Parathyroid adenoma (tissue), 2 donors: ENCODE measurements around the gene HMGN1.

Experiments used
- H2AFZ ChIP-seq: fragments of 300-600 bp; sonication (generic); one replicate; pipeline ENCODE4 v1.7.0; 2017; ENCODE audit warnings: antibody characterized with exemption, mild to moderate bottlenecking
- H3K27ac ChIP-seq: fragments of 300-600 bp; sonication (generic); one replicate; pipeline ENCODE4 v1.7.0; 2017
- H3K27me3 ChIP-seq: fragments of 300-600 bp; sonication (generic); one replicate; pipeline ENCODE4 v1.7.0; 2017; ENCODE audit warnings: low read length; ENCODE audit not compliant: control insufficient read depth, insufficient read depth
- H3K36me3 ChIP-seq: fragments of 300-600 bp; sonication (generic); one replicate; pipeline ENCODE4 v1.7.0; 2017; ENCODE audit warnings: low read length; ENCODE audit not compliant: control insufficient read depth, insufficient read depth
- H3K4me1 ChIP-seq: fragments of 300-600 bp; sonication (generic); one replicate; pipeline ENCODE4 v1.7.0; 2017; ENCODE audit warnings: control low read depth
- H3K4me2 ChIP-seq: fragments of 300-600 bp; sonication (generic); one replicate; pipeline ENCODE4 v1.7.0; 2017; ENCODE audit warnings: low read length
- H3K4me3 ChIP-seq: fragments of 300-600 bp; sonication (generic); one replicate; pipeline ENCODE4 v1.7.0; 2017; ENCODE audit warnings: low read depth, low read length
- H3K79me2 ChIP-seq: fragments of 300-600 bp; sonication (generic); one replicate; pipeline ENCODE4 v1.7.0; 2017; ENCODE audit warnings: control low read depth
- H3K9ac ChIP-seq: fragments of 300-600 bp; sonication (generic); one replicate; pipeline ENCODE4 v1.7.0; 2017; ENCODE audit warnings: mild to moderate bottlenecking
- H3K9me3 ChIP-seq: fragments of 300-600 bp; sonication (generic); one replicate; pipeline ENCODE4 v1.7.0; 2017; ENCODE audit warnings: low read length; ENCODE audit not compliant: control insufficient read depth
- TF ChIP-seq, protein P1 (sequence below): fragments of 300-600 bp; sonication (generic); IDR thresholded peaks from one replicate; pipeline ENCODE4 v1.7.0; 2017; ENCODE audit warnings: antibody characterized with exemption, mild to moderate bottlenecking
- donor health status: primary hyperparathyroidism.

Gene HMGN1

DNA sequence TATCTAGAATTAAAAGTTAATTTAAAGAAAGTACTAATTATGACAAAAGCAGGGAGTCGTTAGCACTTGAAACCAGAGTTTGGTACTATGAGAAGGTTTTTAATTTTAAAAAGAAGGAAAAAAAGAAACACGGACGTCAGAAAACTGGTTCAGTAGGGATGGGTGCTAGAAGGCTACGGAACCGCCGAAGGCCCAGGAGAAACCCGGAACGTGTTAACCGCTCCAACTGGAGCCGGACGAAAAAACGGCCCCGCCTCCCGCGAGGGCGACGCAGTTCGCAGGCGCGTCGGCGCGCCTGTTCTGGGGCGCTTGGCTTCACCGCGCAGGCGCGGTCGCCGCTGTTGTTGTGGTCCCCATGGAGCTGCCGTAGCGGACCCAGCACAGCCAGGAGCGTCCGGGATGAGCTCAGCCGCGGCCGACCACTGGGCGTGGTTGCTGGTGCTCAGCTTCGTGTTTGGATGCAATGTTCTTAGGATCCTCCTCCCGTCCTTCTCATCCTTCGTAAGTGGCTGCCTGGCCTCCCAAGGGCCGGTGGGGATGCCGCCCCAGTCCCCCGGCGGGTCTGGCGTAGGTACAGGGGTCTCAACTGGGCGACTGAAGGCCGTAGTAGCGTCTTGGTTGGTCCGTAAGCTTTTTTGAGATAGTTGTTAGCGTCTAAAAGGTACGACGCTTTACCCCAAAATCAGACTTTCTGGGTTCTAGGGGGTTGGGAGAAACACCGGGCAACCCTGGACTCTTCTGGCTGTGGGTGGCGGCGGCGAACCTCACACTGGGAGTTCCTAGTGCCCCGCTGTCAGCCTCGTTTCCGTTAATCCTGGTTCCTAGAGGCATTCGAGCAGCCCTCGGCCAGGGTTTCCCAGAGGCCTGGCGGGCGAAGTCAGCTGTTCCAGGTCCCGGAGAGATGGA lies 31.4 kb upstream of the HMGN1 start:
- H3K4me3 ChIP-seq, result peak overlapping the region; percentile 76
- H3K27me3 ChIP-seq, result no peaks in the 10 kb centered on the region
- H2AFZ ChIP-seq, result peak overlapping the region; percentile 76
- H3K4me2 ChIP-seq, result peak overlapping the region; percentile 71
- no peaks in the 10 kb centered on the region for H3K79me2 ChIP-seq
- no peaks in the 10 kb centered on the region for H3K4me1 ChIP-seq
- TF ChIP-seq, protein P1, sequence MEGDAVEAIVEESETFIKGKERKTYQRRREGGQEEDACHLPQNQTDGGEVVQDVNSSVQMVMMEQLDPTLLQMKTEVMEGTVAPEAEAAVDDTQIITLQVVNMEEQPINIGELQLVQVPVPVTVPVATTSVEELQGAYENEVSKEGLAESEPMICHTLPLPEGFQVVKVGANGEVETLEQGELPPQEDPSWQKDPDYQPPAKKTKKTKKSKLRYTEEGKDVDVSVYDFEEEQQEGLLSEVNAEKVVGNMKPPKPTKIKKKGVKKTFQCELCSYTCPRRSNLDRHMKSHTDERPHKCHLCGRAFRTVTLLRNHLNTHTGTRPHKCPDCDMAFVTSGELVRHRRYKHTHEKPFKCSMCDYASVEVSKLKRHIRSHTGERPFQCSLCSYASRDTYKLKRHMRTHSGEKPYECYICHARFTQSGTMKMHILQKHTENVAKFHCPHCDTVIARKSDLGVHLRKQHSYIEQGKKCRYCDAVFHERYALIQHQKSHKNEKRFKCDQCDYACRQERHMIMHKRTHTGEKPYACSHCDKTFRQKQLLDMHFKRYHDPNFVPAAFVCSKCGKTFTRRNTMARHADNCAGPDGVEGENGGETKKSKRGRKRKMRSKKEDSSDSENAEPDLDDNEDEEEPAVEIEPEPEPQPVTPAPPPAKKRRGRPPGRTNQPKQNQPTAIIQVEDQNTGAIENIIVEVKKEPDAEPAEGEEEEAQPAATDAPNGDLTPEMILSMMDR, result no peak
- H3K9ac ChIP-seq, result no peak overlapping the region
- H3K9me3 ChIP-seq, result no peaks in the 10 kb centered on the region
- H3K36me3 ChIP-seq, result no peaks in the 10 kb centered on the region
- H3K27ac ChIP-seq, result peak overlapping the region; percentile 94

DNA sequence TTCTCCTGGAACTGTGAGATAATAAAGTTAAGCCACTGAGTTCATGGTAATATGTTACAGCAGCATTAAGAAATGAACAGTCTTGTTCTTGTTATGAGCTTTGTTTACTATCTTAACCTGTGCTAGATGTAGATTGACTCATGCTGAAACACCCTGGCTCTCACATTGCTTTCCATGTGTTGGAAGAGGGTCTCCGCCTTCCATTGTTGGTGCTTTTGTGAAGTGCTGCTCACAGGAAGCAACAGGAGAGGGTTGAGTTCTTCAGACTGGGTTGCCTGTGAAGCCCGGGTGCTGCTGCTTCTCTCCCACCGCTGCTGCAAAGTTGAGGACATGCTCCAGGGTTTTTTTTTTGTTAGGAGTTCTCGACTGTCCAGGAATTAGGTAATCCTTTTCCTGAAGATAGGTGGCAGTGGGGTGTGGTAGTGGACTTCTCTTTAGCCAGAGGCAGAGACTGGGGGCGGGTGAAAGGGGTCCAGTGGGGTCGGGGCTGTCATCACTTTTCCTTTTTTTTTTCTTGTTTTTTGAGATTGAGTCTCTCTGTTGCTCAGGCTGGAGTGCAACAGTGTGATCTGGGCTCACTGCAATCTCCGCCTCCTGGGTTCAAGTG lies 28.7 kb upstream of the HMGN1 start:
- Histone ChIP-seq H3K36me3 (no peaks in the 10 kb centered on the region), H3K4me1 (no peaks in the 10 kb centered on the region), H3K4me3 (no peak overlapping the region), H3K9ac (no peak overlapping the region), H2AFZ (no peak overlapping the region), H3K9me3 (no peaks in the 10 kb centered on the region), H3K79me2 (no peaks in the 10 kb centered on the region), H3K27ac (no peak overlapping the region), H3K27me3 (no peaks in the 10 kb centered on the region), H3K4me2 (no peak overlapping the region)
- TF ChIP-seq, protein P1, result no peak

DNA sequence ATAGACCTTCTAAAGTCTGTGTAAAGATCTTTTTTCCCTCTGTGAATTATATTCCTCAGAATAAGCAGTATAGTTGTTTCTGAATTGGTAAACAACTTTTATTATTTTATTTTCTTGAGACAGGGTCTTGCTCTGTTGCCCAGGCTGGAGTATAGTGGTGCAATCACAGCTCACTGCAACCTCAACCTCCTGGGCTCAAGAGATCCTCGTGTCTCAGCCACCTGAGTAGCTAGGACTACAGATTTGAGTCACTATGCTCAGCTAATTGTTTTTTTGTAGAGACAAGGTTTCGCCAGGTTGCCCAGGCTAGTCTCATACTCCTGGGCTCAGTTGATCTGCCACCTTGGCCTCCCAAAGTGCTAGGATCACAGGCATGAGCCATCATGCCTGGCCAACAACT lies 26.6 kb upstream of the HMGN1 start:
- no peak overlapping the region for H3K27ac ChIP-seq
- TF ChIP-seq, protein P1, result no peak
- H3K9ac ChIP-seq, result no peak overlapping the region

DNA sequence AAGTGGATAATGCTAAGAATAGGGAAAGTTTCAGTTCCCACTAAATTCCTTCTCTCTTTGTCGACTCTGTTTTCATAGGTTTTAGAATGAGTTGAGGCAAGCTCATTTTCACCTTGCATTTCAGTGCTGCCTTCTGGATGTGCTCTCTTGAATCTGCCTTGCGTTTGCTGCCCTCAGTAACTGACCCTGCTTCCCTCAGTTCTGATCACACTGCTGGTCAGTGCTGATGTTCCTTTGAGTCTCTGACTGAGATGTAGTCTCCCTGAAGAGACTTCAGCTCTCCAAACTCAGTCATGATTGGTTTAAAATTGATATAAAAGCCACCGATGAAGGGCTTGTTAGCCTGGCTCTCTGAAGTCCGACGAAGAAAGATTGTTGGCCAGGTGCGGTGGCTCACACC lies 25.2 kb upstream of the HMGN1 start:
- Histone ChIP-seq H3K27me3 (no peaks in the 10 kb centered on the region), H3K4me3 (no peak overlapping the region), H3K36me3 (no peaks in the 10 kb centered on the region), H3K79me2 (no peaks in the 10 kb centered on the region), H3K9me3 (no peaks in the 10 kb centered on the region), H3K4me2 (no peak overlapping the region), H3K9ac (no peak overlapping the region), H2AFZ (peak overlapping the region; percentile 53), H3K4me1 (no peaks in the 10 kb centered on the region), H3K27ac (no peak overlapping the region)
- TF ChIP-seq, protein P1, result no peak

More for the DNA sequence above, 26.6 kb upstream of the HMGN1 start:
- no peaks in the 10 kb centered on the region for H3K9me3 ChIP-seq
- H2AFZ ChIP-seq, result no peak overlapping the region
- H3K36me3 ChIP-seq, result no peaks in the 10 kb centered on the region
- H3K79me2 ChIP-seq, result no peaks in the 10 kb centered on the region
- H3K27me3 ChIP-seq, result no peaks in the 10 kb centered on the region
- no peaks in the 10 kb centered on the region for H3K4me1 ChIP-seq
- H3K4me2 ChIP-seq, result no peak overlapping the region
- H3K4me3 ChIP-seq, result no peak overlapping the region
